GM10266 (cell line): Measurements from ENCODE around the gene ROS1.

Experiments used
- DNase-seq: peaks from one replicate; pipeline ENCODE4 v3.0.0; 2012; ENCODE audit errors: extremely low spot score
- TF ChIP-seq, protein P1 (sequence below): IDR thresholded peaks from 2 replicates; pipeline ENCODE4 v1.5.1; 2012; ENCODE audit warnings: mild to moderate bottlenecking, low read depth; ENCODE audit not compliant: control insufficient read depth, insufficient read depth; ENCODE audit errors: missing control alignments

Gene ROS1

DNA sequence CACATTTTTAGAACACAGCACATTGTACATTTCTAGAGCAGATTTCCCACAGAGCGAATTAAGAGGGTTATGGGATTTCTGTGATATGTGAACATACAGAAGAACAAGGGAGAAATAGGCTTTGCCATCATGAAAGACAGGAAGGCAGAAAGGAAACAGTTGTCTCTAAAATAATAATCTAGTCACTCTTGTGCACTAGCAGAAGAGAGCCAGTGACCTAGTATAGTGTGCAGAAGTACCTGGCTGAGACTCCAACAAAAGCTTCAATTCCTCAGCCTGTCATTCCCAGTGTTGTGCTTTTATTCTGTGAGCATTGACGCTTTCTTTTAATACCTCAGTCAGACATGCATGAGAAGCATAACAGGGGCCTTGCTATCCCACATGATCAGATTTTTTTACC lies 39.0 kb upstream of the ROS1 start:
- no peak for DNase-seq
- TF ChIP-seq, protein P1, sequence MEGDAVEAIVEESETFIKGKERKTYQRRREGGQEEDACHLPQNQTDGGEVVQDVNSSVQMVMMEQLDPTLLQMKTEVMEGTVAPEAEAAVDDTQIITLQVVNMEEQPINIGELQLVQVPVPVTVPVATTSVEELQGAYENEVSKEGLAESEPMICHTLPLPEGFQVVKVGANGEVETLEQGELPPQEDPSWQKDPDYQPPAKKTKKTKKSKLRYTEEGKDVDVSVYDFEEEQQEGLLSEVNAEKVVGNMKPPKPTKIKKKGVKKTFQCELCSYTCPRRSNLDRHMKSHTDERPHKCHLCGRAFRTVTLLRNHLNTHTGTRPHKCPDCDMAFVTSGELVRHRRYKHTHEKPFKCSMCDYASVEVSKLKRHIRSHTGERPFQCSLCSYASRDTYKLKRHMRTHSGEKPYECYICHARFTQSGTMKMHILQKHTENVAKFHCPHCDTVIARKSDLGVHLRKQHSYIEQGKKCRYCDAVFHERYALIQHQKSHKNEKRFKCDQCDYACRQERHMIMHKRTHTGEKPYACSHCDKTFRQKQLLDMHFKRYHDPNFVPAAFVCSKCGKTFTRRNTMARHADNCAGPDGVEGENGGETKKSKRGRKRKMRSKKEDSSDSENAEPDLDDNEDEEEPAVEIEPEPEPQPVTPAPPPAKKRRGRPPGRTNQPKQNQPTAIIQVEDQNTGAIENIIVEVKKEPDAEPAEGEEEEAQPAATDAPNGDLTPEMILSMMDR = no peak

GRCh38 chr6:117463762-117464665 lies 38.3 kb upstream of the ROS1 start:
- TF ChIP-seq, protein P1 = no peak
- no peak for DNase-seq

- no peak for DNase-seq
- TF ChIP-seq, protein P1 = no peak
These were observed 33.6 kb upstream of the ROS1 start for GRCh38 chr6:117459204-117459944.

- TF ChIP-seq, protein P1 = no peak
These were observed 31.3 kb upstream of the ROS1 start for GRCh38 chr6:117456998-117457397.

GRCh38 chr6:117456250-117456649 lies 30.5 kb upstream of the ROS1 start:
- TF ChIP-seq, protein P1 = no peak
- no peak for DNase-seq

More at GRCh38 chr6:117456998-117457397, 31.3 kb upstream of the ROS1 start:
- DNase-seq = no peak

DNA sequence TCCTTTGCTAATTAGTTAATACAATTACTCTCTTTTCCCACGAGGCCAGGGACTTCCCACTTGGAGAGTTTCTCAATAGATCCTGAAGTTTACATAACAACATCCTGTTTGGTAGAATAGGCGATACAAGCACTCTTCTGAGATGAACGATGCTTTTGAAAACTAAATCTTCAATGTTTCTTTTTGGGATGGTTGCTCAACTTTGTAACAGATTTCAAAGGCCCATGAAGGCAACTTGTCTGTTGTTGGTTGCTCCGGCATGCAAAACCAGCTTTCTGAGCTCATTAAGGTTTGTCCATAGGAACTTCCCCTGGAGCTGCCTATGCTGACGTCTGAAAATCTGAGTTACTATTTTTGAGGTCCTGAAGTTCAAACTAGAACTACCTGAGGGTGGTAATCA lies 25.9 kb upstream of the ROS1 start:
- no peak for DNase-seq
- TF ChIP-seq, protein P1 = no peak
